Activated gamma-delta T cell (primary cell): ENCODE measurements around the gene TMEM171.

Experiments used
- DNase-seq: peaks from one replicate; lab custom pipeline; 2025; lab: John Stamatoyannopoulos, UW

Gene TMEM171

GRCh38 chr5:73119451-73120157 is 771 bp upstream of the TMEM171 start:
- no peak for DNase-seq

- no peak for DNase-seq
These were observed 716 bp downstream of the TMEM171 start for GRCh38 chr5:73121119-73121463.

- no peak for DNase-seq
These were observed 2.8 kb downstream of the TMEM171 start for GRCh38 chr5:73122875-73123810.

- no peak for DNase-seq
These were observed 4.9 kb downstream of the TMEM171 start for GRCh38 chr5:73125289-73125688.

- no peak for DNase-seq
These were observed 6.0 kb downstream of the TMEM171 start for GRCh38 chr5:73126381-73126780.

- DNase-seq, result no peak
These were observed 6.6 kb downstream of the TMEM171 start for GRCh38 chr5:73126957-73127356.

GRCh38 chr5:73129143-73129542 is 8.8 kb downstream of the TMEM171 start:
- no peak for DNase-seq

GRCh38 chr5:73130811-73131210 is 10.4 kb downstream of the TMEM171 start:
- no peak for DNase-seq

- no peak for DNase-seq
These were observed 11.5 kb downstream of the TMEM171 start for GRCh38 chr5:73131711-73132425.

- DNase-seq, result no peak
These were observed 12.4 kb downstream of the TMEM171 start for GRCh38 chr5:73132759-73133158.

- no peak for DNase-seq
These were observed 14.6 kb downstream of the TMEM171 start for GRCh38 chr5:73135021-73135420.

- no peak for DNase-seq
These were observed 15.2 kb downstream of the TMEM171 start for GRCh38 chr5:73135429-73136054.

- no peak for DNase-seq
These were observed 15.7 kb downstream of the TMEM171 start for GRCh38 chr5:73136055-73136562.

- no peak for DNase-seq
These were observed 17.5 kb downstream of the TMEM171 start for GRCh38 chr5:73137563-73138530.

- DNase-seq, result no peak
These were observed 19.1 kb downstream of the TMEM171 start for GRCh38 chr5:73139485-73139884.

GRCh38 chr5:73140801-73141200 is 20.4 kb downstream of the TMEM171 start:
- no peak for DNase-seq

GRCh38 chr5:73142035-73142434 is 21.7 kb downstream of the TMEM171 start:
- no peak for DNase-seq

GRCh38 chr5:73143716-73144115 is 23.3 kb downstream of the TMEM171 start:
- DNase-seq, result no peak

- no peak for DNase-seq
These were observed 29.2 kb downstream of the TMEM171 start for GRCh38 chr5:73149540-73149939.

- no peak for DNase-seq
These were observed 30.5 kb downstream of the TMEM171 start for GRCh38 chr5:73150876-73151275.
